ENCODE results near the gene BLVRA.
"Not testable (repeated sequence)": the region's sequence is repeated elsewhere in the genome, so short reads cannot be mapped to it uniquely, and the experiment has no call there.

BLVRA gene

DNA sequence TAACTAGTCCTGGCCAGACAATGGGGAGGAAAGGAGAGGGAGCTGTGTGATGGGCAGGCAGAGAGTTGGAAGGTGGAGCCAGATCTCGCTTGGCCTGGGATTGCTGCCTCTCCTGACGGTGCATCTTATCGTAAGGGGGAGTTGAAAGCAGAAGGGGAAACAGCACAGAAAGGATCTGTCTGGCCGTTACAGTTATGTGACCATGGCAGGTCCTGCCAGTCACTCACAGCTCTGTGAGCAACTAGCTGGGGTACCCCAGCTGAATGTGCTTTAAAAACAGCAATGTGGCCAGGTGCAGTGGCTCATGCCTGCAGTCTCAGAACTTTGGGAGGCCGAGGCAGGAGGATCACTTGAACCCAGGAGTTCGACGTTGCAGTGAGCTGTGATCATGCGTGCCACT, 8.1 kb downstream of the BLVRA start:
- no peak for DNase-seq (ENCODE audit: low read depth, low spot score)
- no peak overlapping the region for H3K4me3 ChIP-seq (ENCODE audit: low read length)

DNA sequence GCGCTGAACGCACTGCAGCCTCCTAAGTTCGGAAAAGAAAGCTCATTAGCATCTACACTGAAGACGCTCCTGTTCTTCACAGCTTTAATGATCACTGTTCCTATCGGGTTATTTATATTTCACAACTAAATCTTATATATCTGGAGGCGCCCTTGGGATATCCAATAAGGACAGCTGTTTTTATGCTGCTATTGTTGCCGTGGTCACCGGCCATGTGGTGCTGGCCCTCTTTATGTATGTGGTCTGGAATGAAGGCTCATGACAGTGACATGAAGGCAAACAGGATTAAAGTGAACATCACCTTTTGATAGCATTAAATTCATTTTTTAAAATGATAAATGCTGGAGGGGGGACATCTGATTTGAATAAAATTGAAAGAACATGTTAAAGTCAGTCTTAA, 8.8 kb downstream of the BLVRA start:
- DNase-seq (ENCODE audit: low read depth, low spot score), result no peak
- no peak overlapping the region for H3K4me3 ChIP-seq (ENCODE audit: low read length)

DNA sequence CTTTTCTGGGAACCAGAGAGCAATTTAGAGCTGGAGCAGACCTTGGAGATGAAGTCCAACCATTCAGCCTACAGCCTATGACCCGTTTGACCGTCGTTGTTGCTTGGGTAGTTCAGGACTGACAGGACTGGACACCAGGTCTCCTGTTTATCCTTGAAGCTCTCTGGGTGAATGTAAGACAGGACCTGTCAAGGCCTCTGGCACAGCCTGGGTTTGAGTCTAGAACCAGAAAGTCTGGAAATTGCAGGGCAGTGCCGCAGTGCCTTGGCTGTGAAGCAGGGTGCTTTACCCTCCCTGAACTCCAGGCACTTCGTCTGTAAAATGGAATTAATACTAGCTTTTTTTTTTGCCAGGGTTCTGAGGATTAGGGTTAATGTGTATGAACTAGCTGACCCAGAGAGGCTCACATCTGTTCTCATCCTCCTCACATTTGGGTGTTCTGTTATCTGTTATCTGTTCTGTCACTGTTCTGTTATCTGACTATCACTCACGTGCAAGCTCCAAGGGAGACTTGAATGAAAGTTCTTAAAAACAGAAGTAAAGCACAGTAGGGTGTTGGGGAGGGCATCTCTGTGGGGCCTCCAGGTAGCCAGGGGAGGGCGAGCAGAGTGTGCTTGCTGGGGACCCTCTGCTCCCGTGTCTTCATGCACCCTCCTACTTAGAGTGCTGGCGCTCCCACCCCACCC, 9.9 kb downstream of the BLVRA start:
- no peak overlapping the region for H3K4me3 ChIP-seq (ENCODE audit: low read length)
- DNase-seq (ENCODE audit: low read depth, low spot score), result no peak

GRCh38 chr7:43768887-43769272, 10.4 kb downstream of the BLVRA start:
- no peak for DNase-seq (ENCODE audit: low read depth, low spot score)
- no peak overlapping the region for H3K4me3 ChIP-seq (ENCODE audit: low read length)

GRCh38 chr7:43769281-43769680, 10.8 kb downstream of the BLVRA start:
- no peak overlapping the region for H3K4me3 ChIP-seq (ENCODE audit: low read length)
- DNase-seq (ENCODE audit: low read depth, low spot score), result no peak

DNA sequence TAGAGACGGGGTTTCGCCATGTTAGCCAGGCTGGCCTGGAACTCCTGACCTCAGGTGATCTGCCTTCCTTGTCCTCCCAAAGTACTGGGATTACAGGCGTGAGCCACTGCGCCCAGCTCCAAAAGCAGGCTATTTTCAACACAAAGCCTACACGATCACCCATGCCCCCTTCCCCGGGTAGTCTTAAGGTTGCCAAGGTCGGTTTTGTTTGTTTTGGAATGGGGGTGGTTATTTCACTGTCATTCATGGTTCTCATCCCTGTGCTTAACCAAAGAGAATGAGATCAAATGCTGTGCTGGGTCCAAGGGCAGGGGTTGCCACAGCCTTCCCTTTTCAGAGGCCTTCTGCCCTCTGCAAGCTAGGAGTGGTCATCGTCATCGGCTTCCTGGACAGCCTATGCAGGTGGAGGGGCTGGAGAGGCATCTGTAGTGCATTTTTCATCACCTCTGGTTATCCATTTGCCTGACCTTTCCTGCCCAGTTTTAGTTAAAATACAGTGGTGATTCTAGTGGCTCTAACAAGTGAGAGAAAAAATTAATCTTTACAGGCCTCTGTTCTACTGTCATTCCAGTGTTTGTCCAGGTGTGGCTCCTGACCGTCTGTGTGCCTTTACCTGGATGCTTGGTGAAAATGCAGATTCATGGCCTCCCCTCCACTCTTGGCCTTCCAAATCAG, 11.4 kb downstream of the BLVRA start:
- H3K4me3 ChIP-seq (ENCODE audit: low read length), result no peak overlapping the region
- no peak for DNase-seq (ENCODE audit: low read depth, low spot score)

- DNase-seq (ENCODE audit: low read depth, low spot score), result no peak
- no peak overlapping the region for H3K4me3 ChIP-seq (ENCODE audit: low read length)
Observed at GRCh38 chr7:43771128-43771527, 12.6 kb downstream of the BLVRA start.

- DNase-seq (ENCODE audit: low read depth, low spot score), result no peak
- no peak overlapping the region for H3K4me3 ChIP-seq (ENCODE audit: low read length)
Observed at GRCh38 chr7:43771573-43771972, 13.1 kb downstream of the BLVRA start.

GRCh38 chr7:43773268-43773667, 14.8 kb downstream of the BLVRA start:
- not testable (repeated sequence) for H3K4me3 ChIP-seq (ENCODE audit: low read length); DNase-seq (ENCODE audit: low read depth, low spot score)

- not testable (repeated sequence) for DNase-seq (ENCODE audit: low read depth, low spot score); H3K4me3 ChIP-seq (ENCODE audit: low read length)
Observed at GRCh38 chr7:43775255-43775654, 16.8 kb downstream of the BLVRA start.

GRCh38 chr7:43778293-43779044, 20.0 kb downstream of the BLVRA start:
- DNase-seq (ENCODE audit: low read depth, low spot score); H3K4me3 ChIP-seq (ENCODE audit: low read length): not testable (repeated sequence)

DNA sequence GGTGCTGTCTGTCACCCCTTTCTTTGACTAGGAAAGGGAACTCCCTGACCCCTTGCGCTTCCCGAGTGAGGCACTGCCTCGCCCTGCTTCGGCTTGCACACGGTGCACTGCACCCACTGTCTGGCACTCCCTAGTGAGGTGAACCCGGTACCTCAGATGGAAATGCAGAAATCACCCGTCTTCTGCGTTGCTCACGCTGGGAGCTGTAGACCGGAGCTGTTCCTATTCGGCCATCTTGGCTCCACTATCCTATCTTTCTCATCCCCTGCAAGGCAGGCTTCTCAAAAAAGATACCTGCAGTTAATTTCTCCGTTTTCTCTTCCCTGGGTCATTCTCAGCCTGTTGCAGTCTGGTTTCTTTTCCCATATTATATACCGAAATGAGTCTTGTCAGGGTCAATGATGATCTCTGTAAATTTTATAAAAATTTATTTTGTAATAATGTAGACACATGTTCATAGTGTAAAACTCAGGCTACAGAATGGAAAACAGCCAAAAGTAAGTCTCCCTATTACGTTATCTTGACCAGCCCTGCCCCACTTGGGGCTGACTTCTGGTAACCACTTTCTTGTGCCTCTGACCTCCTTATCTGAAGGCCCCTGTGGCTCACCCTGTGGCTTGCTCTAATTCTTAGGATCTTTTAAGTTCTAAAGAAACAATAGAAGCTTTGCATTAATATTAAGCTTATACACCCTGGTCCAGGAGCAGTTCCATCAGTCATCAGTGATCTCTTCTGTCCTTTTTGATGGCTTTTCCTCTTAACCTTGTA, 20.7 kb downstream of the BLVRA start:
- no peak for DNase-seq (ENCODE audit: low read depth, low spot score)
- H3K4me3 ChIP-seq (ENCODE audit: low read length), result no peak overlapping the region

DNA sequence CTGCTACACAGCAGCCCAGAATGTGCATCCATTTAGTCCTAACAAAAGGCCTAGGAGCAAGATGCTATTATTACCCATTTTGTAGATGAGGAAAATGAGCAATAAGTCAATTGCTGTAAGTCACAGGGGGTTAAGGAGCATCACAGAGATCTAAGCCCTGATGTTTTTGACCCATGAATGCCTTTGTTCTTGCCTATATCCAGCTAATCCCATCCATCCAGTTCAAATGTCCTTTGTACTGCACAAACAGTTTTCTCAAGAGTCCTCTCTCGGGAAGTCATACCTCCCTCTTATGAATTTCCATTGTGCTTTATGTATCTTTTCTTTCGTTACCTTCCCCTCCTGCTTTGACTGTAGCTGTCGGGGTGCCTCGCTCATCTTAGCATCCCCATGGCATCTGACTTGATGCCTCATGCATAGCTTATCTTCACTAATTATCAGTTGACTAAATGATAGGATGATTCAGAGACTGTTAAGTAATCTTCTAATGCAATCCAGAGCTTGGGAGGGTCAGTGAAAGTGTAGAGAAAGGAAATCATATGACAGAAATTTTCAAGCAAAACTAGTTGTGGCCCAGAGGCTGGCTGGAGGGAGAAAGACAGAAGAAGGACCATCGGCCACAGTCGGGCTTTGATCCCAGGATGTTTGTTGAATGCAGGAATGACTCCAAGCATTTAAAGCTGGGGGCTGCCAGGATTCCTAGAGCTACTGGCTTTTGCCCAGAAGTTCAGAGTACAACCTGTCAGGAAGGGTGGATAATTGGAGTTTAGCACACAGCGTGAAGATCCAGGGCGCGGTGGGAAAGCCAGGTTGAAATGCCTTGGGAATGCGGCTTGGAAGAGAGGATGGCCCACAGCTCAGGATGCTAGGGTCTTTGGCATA, 23.5 kb downstream of the BLVRA start:
- H3K4me3 ChIP-seq (ENCODE audit: low read length), result no peak overlapping the region
- no peak for DNase-seq (ENCODE audit: low read depth, low spot score)

DNA sequence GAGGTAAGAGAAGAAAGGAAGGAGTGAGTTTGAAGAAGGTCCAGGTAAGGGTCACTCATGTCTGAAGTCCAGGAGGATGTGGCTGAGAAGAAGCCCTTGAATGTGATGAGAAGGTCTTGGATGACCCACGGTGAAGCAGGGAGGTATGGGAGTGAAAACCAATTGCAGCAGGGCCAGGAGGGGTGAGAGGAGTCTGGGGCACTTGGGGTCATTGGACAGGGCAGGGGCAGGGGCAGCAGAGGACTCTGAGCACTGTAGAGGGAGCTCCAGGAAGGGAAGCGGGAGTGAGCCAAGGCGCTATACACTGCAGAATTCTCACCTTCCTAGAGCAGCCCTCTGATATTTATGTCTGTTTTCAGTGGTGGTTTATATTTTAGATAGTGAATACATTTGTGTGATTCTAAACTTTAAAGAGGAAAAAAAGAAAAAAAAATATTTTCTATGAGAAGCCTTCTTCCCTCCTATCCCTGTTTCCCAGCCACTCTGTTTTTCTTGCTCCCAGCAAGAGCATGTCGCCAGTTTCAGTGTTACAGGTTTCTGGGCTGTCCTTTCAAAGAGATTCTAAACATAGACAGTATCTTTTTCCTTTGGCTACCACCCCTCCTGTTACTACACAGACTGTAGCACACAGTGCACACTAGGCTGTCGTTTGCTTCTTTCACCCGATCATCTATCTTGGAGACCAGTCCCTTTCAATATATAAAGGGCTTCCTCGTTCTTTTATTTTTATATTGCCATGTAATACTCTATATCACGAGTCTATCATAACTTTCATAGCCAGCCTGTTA, 24.5 kb downstream of the BLVRA start:
- no peak overlapping the region for H3K4me3 ChIP-seq (ENCODE audit: low read length)
- DNase-seq (ENCODE audit: low read depth, low spot score), result no peak

- DNase-seq (ENCODE audit: low read depth, low spot score), result no peak
- no peak overlapping the region for H3K4me3 ChIP-seq (ENCODE audit: low read length)
Observed at GRCh38 chr7:43784030-43784584, 25.6 kb downstream of the BLVRA start.

DNA sequence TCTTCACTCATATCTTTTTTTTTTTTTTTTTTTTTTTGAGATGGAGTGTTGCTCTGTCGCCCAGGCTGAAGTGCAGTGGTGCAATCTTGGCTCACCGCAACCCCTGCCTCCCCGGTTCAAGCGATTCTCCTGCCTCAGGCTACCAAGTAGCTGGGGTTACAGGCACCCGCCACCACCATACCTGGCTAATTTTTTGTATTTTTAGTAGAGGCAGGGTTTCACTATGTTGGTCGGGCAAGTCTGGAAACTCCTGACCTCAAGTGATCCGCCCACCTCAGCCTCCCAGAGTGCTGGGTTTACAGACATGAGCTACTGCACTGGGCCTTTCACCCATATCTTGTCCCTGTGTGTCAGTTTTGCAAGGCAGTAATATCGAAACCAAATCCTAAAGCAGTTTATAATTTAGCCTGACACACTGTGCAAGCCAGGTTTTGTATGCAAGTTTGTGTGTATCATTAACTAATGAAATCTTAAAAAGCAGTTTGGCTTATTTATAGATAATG, 26.2 kb downstream of the BLVRA start:
- not testable (repeated sequence) for DNase-seq (ENCODE audit: low read depth, low spot score)

DNA sequence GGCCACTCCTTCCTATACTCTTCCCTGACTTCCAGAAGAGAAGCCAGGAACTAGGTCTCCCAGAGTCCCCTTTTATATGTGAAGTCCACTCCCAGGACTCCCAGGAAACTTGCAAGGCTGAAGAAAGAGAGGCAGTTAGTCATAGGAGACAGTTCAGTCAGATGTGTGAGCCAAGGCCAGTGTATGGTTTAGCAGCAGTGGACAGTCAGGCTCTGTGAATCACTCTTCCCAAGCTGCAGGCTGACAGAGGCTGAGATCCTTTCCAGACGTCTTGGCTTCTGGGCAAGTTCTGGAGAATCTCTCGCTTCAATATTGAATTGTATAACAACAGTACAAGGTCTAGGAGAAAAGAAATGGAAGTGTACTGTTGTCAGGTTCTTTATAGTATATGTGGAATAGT, 26.9 kb downstream of the BLVRA start:
- DNase-seq (ENCODE audit: low read depth, low spot score), result no peak
- H3K4me3 ChIP-seq (ENCODE audit: low read length), result no peak overlapping the region

More for the DNA sequence above, 26.2 kb downstream of the BLVRA start:
- not testable (repeated sequence) for H3K4me3 ChIP-seq (ENCODE audit: low read length)

Measured in Jurkat, Clone E6-1 (cell line).